ENCODE measurements around the gene NCKAP1.

GRCh38 chr2:183011743-183012142, 26.5 kb downstream of the NCKAP1 start:
- TF ChIP-seq EZH2phosphoT487 (IDR thresholded peaks at IDR 0.05; ENCODE audit: borderline replicate concordance, low read length), result no peak
- no peak for TF ChIP-seq CTCF (conservative IDR thresholded peaks at IDR 0.05; ENCODE audit: low read depth, low read length)
- TF ChIP-seq EZH2 (IDR thresholded peaks at IDR 0.05; ENCODE audit: low read length, unreplicated experiment), result no peak
